ENCODE data around the gene ZBTB40.

DNA sequence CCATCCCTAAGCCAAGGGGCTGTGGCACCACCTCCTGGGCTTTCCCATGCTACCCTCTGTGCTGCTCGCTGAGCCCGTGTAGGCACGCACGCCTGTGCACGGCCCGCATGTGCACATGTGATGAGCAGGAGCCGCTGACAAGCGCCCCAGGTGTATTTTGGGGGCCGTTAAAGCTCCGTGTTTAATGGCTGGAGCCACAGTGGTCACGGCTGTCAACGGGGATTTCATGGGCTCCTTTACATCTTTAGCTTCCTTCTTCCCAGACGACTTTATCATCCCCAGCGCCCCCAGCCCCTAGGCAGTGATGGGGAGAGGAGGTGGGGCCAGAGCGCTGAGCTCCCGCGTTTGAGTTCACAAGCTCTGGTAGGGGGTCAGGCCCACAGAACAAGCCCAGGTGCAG is 99.9 kb downstream of the ZBTB40 start:
- TF ChIP-seq, protein P1, sequence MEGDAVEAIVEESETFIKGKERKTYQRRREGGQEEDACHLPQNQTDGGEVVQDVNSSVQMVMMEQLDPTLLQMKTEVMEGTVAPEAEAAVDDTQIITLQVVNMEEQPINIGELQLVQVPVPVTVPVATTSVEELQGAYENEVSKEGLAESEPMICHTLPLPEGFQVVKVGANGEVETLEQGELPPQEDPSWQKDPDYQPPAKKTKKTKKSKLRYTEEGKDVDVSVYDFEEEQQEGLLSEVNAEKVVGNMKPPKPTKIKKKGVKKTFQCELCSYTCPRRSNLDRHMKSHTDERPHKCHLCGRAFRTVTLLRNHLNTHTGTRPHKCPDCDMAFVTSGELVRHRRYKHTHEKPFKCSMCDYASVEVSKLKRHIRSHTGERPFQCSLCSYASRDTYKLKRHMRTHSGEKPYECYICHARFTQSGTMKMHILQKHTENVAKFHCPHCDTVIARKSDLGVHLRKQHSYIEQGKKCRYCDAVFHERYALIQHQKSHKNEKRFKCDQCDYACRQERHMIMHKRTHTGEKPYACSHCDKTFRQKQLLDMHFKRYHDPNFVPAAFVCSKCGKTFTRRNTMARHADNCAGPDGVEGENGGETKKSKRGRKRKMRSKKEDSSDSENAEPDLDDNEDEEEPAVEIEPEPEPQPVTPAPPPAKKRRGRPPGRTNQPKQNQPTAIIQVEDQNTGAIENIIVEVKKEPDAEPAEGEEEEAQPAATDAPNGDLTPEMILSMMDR (IDR thresholded peaks at IDR 0.05; ENCODE audit: insufficient read depth, low read depth, low read length) = no peak
- TF ChIP-seq EZH2 (IDR thresholded peaks at IDR 0.05; ENCODE audit: insufficient read depth, low read length) = no peak

All from astrocyte (in vitro differentiated cells and primary cell).